AG09319 (cell line): ENCODE measurements around the gene PTGFRN.
A peak's percentile ranks its signal among the peaks of the same experiment; 100 is the strongest.

Experiments used
- DNase-seq: peaks from one replicate; pipeline ENCODE4 v3.0.0-alpha.2; 2010; ENCODE audit warnings: low read depth; ENCODE audit errors: extremely low read depth
- CTCF ChIP-seq: IDR thresholded peaks from 2 replicates; pipeline ENCODE4 v1.5.1; 2011; ENCODE audit warnings: low read depth, mild to moderate bottlenecking, inconsistent platforms, low read length, moderate library complexity

PTGFRN gene

GRCh38 chr1:116947092-116947860 lies 37.6 kb downstream of the PTGFRN start:
- DNase-seq = no peak
- no peak for TF ChIP-seq CTCF

GRCh38 chr1:116948046-116948445 lies 38.3 kb downstream of the PTGFRN start:
- no peak for TF ChIP-seq CTCF
- DNase-seq = no peak

GRCh38 chr1:116948642-116949041 lies 38.9 kb downstream of the PTGFRN start:
- TF ChIP-seq CTCF = no peak
- DNase-seq = no peak

- no peak for TF ChIP-seq CTCF
- no peak for DNase-seq
Observed at GRCh38 chr1:116949213-116949985, 39.7 kb downstream of the PTGFRN start.

GRCh38 chr1:116950517-116951199 lies 40.9 kb downstream of the PTGFRN start:
- no peak for TF ChIP-seq CTCF
- DNase-seq = no peak

- TF ChIP-seq CTCF = no peak
- peak; percentile 25 for DNase-seq
Observed at GRCh38 chr1:116951200-116951935, 41.7 kb downstream of the PTGFRN start.
